ENCODE measurements around the gene PEX14. TPM values are rescaled to one million over a fixed set of nuclear protein-coding genes. Genes with fewer than 3 reads are reported as not detected.

The PEX14 gene
- polyA plus RNA-seq, 3 donors = 2.2 to 8.8 (median 2.7) TPM

DNA sequence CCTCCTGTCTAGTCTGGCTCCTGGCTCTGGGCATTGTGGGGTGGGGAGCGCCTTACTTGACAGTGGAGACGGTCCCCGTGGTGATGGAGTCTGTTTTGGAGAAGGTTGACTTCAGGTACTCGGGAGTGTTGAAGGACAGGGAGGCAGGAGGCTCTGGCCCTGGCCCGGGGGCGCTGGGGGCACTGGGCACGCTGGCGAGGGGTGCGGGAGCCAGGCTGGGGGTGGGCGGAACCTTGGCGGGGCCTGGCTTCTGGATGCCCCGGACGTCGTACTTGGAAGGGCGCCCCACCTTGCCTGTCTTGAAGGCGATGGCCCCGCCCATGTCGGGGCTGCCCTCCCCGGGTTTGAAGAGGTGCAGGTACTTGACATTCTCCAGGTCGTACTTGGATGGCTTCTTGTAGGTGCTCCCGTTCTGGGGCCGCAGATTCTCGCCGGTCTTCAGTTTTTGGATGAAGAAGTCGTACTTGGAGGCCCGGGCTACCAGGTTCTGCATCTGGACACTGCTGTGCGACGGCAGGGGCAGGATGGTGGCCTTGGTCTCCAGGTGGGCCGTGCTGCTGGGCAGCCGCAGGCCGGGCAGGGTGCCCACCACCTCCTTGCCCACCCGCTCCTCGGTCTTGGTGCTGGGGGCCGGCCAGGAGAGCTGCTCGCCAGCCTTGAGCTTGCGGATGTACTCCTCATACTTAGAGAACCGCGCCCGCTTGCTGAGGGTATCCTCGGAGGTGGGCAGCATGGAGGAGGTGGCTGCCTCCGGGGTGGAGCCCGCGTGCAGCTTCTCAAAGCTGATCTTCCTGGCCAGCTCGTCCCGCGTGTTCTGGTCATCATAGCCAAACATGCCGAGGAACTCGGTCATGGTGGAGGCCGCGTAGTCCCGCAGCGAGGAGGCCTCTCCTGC lies 185.1 kb downstream of the PEX14 start:
- no peak overlapping the region for H3K27ac Mint-ChIP-seq
- peaks cover 0 to 2% (median 0%) of the 10 kb centered on the region in 3 donors for H3K27me3 Mint-ChIP-seq (ENCODE audit: low read depth in 3 of 3)
- Histone ChIP-seq H3K27me3 (ENCODE audit: control insufficient read depth in 2 of 2, insufficient read depth in 2 of 2, low read length in 2 of 2) (no peaks in the 10 kb centered on the region), H4K20me1 (ENCODE audit: insufficient read depth, low read length) (no peaks in the 10 kb centered on the region), H3K36me3 (replicated peaks in 1 of 2; ENCODE audit: control insufficient read depth in 1 of 2, insufficient read depth in 2 of 2, low read length in 2 of 2) (no peaks in the 10 kb centered on the region), H3K27ac (ENCODE audit: low read depth in 1 of 2, low read length in 2 of 2) (no peak overlapping the region), H3K4me3 (replicated peaks in 1 of 3; ENCODE audit: low read depth in 2 of 3, low read length in 3 of 3) (no peak overlapping the region), H3K4me2 (replicated peaks; ENCODE audit: extremely low read depth, low read length, poor library complexity, severe bottlenecking) (no peak overlapping the region), H3K9ac (ENCODE audit: insufficient read depth, low read length, poor library complexity, severe bottlenecking) (no peak overlapping the region), H3K9me3 (replicated peaks in 1 of 2; ENCODE audit: control insufficient read depth in 1 of 2, insufficient read depth in 1 of 2, low read length in 2 of 2) (no peaks in the 10 kb centered on the region), H2AFZ (ENCODE audit: insufficient read depth, low read depth, low read length, poor library complexity, severe bottlenecking) (no peak overlapping the region), H3K4me1 (ENCODE audit: control insufficient read depth in 1 of 2, insufficient read depth in 2 of 2, low read length in 2 of 2) (no peaks in the 10 kb centered on the region), H3K79me2 (ENCODE audit: insufficient read depth, low read length) (no peaks in the 10 kb centered on the region)
- H3K4me3 Mint-ChIP-seq = no peak overlapping the region
- DNase-seq = no peak
- no peaks in the 10 kb centered on the region for H3K9me3 Mint-ChIP-seq
- no peaks in the 10 kb centered on the region for H3K36me3 Mint-ChIP-seq
- TF ChIP-seq, protein P1, sequence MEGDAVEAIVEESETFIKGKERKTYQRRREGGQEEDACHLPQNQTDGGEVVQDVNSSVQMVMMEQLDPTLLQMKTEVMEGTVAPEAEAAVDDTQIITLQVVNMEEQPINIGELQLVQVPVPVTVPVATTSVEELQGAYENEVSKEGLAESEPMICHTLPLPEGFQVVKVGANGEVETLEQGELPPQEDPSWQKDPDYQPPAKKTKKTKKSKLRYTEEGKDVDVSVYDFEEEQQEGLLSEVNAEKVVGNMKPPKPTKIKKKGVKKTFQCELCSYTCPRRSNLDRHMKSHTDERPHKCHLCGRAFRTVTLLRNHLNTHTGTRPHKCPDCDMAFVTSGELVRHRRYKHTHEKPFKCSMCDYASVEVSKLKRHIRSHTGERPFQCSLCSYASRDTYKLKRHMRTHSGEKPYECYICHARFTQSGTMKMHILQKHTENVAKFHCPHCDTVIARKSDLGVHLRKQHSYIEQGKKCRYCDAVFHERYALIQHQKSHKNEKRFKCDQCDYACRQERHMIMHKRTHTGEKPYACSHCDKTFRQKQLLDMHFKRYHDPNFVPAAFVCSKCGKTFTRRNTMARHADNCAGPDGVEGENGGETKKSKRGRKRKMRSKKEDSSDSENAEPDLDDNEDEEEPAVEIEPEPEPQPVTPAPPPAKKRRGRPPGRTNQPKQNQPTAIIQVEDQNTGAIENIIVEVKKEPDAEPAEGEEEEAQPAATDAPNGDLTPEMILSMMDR (IDR thresholded peaks at IDR 0.05) = no peak
- H3K4me1 Mint-ChIP-seq = no peaks in the 10 kb centered on the region
- 98% methylated on average over 41 of the region's 52 CpGs for WGBS (ENCODE audit: insufficient coverage)
- intact Hi-C loops (cut with micrococcal nuclease) = no loop called here

DNA sequence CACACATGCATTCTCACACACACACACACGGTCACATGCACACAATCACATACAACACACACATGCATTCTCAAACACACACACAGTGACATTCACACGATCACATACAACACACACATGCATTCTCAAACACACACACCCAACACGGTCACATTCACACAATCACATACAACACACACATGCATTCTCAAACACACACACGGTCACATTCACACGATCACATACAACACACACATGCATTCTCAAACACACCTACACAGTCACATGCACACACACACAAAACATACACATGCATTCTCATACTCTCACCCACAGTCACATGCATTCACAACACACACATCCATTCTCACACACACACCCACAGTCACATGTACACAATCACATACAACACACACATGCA lies 186.7 kb downstream of the PEX14 start:
- Histone ChIP-seq H3K9me3 (replicated peaks in 1 of 2; ENCODE audit: control insufficient read depth in 1 of 2, insufficient read depth in 1 of 2, low read length in 2 of 2) (no peaks in the 10 kb centered on the region), H3K4me2 (replicated peaks; ENCODE audit: extremely low read depth, low read length, poor library complexity, severe bottlenecking) (no peak overlapping the region), H3K27ac (ENCODE audit: low read depth in 1 of 2, low read length in 2 of 2) (no peak overlapping the region), H3K36me3 (replicated peaks in 1 of 2; ENCODE audit: control insufficient read depth in 1 of 2, insufficient read depth in 2 of 2, low read length in 2 of 2) (no peaks in the 10 kb centered on the region), H3K4me1 (ENCODE audit: control insufficient read depth in 1 of 2, insufficient read depth in 2 of 2, low read length in 2 of 2) (no peaks in the 10 kb centered on the region), H3K79me2 (ENCODE audit: insufficient read depth, low read length) (no peaks in the 10 kb centered on the region), H3K27me3 (ENCODE audit: control insufficient read depth in 2 of 2, insufficient read depth in 2 of 2, low read length in 2 of 2) (no peaks in the 10 kb centered on the region), H2AFZ (ENCODE audit: insufficient read depth, low read depth, low read length, poor library complexity, severe bottlenecking) (no peak overlapping the region), H4K20me1 (ENCODE audit: insufficient read depth, low read length) (no peaks in the 10 kb centered on the region), H3K9ac (ENCODE audit: insufficient read depth, low read length, poor library complexity, severe bottlenecking) (no peak overlapping the region), H3K4me3 (replicated peaks in 1 of 3; ENCODE audit: low read depth in 2 of 3, low read length in 3 of 3) (no peak overlapping the region)
- no peaks in the 10 kb centered on the region for H3K36me3 Mint-ChIP-seq
- no peaks in the 10 kb centered on the region for H3K9me3 Mint-ChIP-seq
- intact Hi-C loops (cut with micrococcal nuclease) = no loop called here
- H3K27me3 Mint-ChIP-seq (ENCODE audit: low read depth in 3 of 3) = peaks cover 0 to 2% (median 0%) of the 10 kb centered on the region in 3 donors
- 92% methylated on average over 5 of the region's 5 CpGs for WGBS (ENCODE audit: insufficient coverage)
- H3K27ac Mint-ChIP-seq = no peak overlapping the region
- no peak overlapping the region for H3K4me3 Mint-ChIP-seq
- TF ChIP-seq, protein P1 (IDR thresholded peaks at IDR 0.05) = no peak
- no peak for DNase-seq
- no peaks in the 10 kb centered on the region for H3K4me1 Mint-ChIP-seq

Measured in CD14-positive monocyte (primary cell).